ENCODE data around the gene LBH. TPM values are rescaled to one million over a fixed set of nuclear protein-coding genes. Genes with fewer than 3 reads are reported as not detected.

Gene LBH
- total and polyA plus RNA-seq, 4 donors: 22.9 to 133 (median 81.3) TPM

- no peak overlapping the region for H3K27ac ChIP-seq (ENCODE audit: low read depth in 1 of 2, low read length in 1 of 2)
- DNase-seq (no peak), ATAC-seq (ENCODE audit: insufficient read depth, low FRiP score) (no peak)
- no peaks in the 10 kb centered on the region for H3K36me3 ChIP-seq (ENCODE audit: control insufficient read depth in 4 of 4, insufficient read depth in 4 of 4, low read length in 4 of 4)
- no peaks in the 10 kb centered on the region for H3K9me3 ChIP-seq (ENCODE audit: control insufficient read depth in 4 of 4, insufficient read depth in 3 of 4, low read length in 3 of 4)
- no peaks in the 10 kb centered on the region for H3K27me3 ChIP-seq (ENCODE audit: control insufficient read depth in 3 of 3, insufficient read depth in 3 of 3, low read length in 2 of 3)
- no peak for TF ChIP-seq CTCF (IDR thresholded peaks at IDR 0.05; ENCODE audit: control extremely low read depth, extremely low read depth)
- H3K4me1 ChIP-seq (ENCODE audit: control insufficient read depth in 5 of 5, insufficient read depth in 5 of 5, low read length in 5 of 5): peaks cover 0 to 23% (median 16%) of the 10 kb centered on the region in 5 donors
- 76 to 87% methylated on average over 5 of the region's 5 CpGs for WGBS, 2 donors
- no peak overlapping the region for H3K9ac ChIP-seq (ENCODE audit: insufficient read depth in 1 of 2, low read length in 2 of 2)
- no peak overlapping the region for H3K4me3 ChIP-seq
Measured at GRCh38 chr2:30222636-30223360, 8.5 kb upstream of the LBH start.

- DNase-seq (no peak), ATAC-seq (ENCODE audit: insufficient read depth, low FRiP score) (no peak)
- WGBS, 2 donors: 31 to 57% methylated on average over 3 of the region's 3 CpGs
- Histone ChIP-seq H3K36me3 (ENCODE audit: control insufficient read depth in 4 of 4, insufficient read depth in 4 of 4, low read length in 4 of 4) (no peaks in the 10 kb centered on the region), H3K9ac (ENCODE audit: insufficient read depth in 1 of 2, low read length in 2 of 2) (no peak overlapping the region), H3K4me1 (ENCODE audit: control insufficient read depth in 5 of 5, insufficient read depth in 5 of 5, low read length in 5 of 5) (peaks cover 0 to 23% (median 16%) of the 10 kb centered on the region in 5 donors), H3K27ac (ENCODE audit: low read depth in 1 of 2, low read length in 1 of 2) (no peak overlapping the region), H3K27me3 (ENCODE audit: control insufficient read depth in 3 of 3, insufficient read depth in 3 of 3, low read length in 2 of 3) (no peaks in the 10 kb centered on the region), H3K9me3 (ENCODE audit: control insufficient read depth in 4 of 4, insufficient read depth in 3 of 4, low read length in 3 of 4) (no peaks in the 10 kb centered on the region), H3K4me3 (no peak overlapping the region)
- TF ChIP-seq CTCF (IDR thresholded peaks at IDR 0.05; ENCODE audit: control extremely low read depth, extremely low read depth): no peak
Measured at GRCh38 chr2:30223413-30223874, 7.9 kb upstream of the LBH start.

- Histone ChIP-seq H3K27me3 (ENCODE audit: control insufficient read depth in 3 of 3, insufficient read depth in 3 of 3, low read length in 2 of 3) (no peaks in the 10 kb centered on the region), H3K4me3 (no peak overlapping the region), H3K9me3 (ENCODE audit: control insufficient read depth in 4 of 4, insufficient read depth in 3 of 4, low read length in 3 of 4) (no peaks in the 10 kb centered on the region), H3K27ac (ENCODE audit: low read depth in 1 of 2, low read length in 1 of 2) (no peak overlapping the region), H3K9ac (ENCODE audit: insufficient read depth in 1 of 2, low read length in 2 of 2) (no peak overlapping the region), H3K4me1 (ENCODE audit: control insufficient read depth in 5 of 5, insufficient read depth in 5 of 5, low read length in 5 of 5) (peaks cover 0 to 23% (median 12%) of the 10 kb centered on the region in 5 donors), H3K36me3 (ENCODE audit: control insufficient read depth in 4 of 4, insufficient read depth in 4 of 4, low read length in 4 of 4) (no peaks in the 10 kb centered on the region)
- ATAC-seq (ENCODE audit: insufficient read depth, low FRiP score): no peak
- DNase-seq: no peak
- TF ChIP-seq CTCF (IDR thresholded peaks at IDR 0.05; ENCODE audit: control extremely low read depth, extremely low read depth): no peak
Measured at GRCh38 chr2:30224151-30224550, 7.2 kb upstream of the LBH start.
